ENCODE measurements around the gene WNT3.
"Not testable (repeated sequence)": the region's sequence is repeated elsewhere in the genome, so short reads cannot be mapped to it uniquely, and the experiment has no call there.

DNA sequence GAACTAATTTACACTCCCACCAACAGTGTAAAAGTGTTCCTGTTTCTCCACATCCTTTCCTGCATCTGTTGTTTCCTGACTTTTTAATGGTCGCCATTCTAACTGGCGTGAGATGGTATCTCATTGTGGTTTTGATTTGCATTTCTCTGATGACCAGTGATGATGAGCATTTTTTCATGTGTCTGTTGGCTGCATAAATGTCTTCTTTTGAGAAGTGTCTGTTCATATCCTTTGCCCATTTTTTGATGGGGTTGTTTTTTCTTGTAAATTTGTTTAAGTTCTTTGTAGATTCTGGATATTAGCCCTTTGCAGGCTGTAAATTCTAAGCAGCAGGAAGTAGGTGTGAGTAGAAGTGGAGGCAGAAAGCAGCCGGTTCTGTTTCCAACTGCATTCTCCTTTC, 22.1 kb upstream of the WNT3 start:
- not testable (repeated sequence) for TF ChIP-seq EZH2phosphoT487 (IDR thresholded peaks at IDR 0.05; ENCODE audit: unreplicated experiment); JUNB (IDR thresholded peaks at IDR 0.05; ENCODE audit: unreplicated experiment); STAT1 (IDR thresholded peaks at IDR 0.05; ENCODE audit: unreplicated experiment); EZH2 (IDR thresholded peaks at IDR 0.05; ENCODE audit: low read depth, unreplicated experiment); POLR2AphosphoS5 (IDR thresholded peaks at IDR 0.05; ENCODE audit: low read depth); CREB1 (CRISPR knock-in tag; IDR thresholded peaks at IDR 0.05; ENCODE audit: low read depth); ZNF114 (CRISPR knock-in tag; IDR thresholded peaks at IDR 0.05)
- TF ChIP-seq, protein P1, sequence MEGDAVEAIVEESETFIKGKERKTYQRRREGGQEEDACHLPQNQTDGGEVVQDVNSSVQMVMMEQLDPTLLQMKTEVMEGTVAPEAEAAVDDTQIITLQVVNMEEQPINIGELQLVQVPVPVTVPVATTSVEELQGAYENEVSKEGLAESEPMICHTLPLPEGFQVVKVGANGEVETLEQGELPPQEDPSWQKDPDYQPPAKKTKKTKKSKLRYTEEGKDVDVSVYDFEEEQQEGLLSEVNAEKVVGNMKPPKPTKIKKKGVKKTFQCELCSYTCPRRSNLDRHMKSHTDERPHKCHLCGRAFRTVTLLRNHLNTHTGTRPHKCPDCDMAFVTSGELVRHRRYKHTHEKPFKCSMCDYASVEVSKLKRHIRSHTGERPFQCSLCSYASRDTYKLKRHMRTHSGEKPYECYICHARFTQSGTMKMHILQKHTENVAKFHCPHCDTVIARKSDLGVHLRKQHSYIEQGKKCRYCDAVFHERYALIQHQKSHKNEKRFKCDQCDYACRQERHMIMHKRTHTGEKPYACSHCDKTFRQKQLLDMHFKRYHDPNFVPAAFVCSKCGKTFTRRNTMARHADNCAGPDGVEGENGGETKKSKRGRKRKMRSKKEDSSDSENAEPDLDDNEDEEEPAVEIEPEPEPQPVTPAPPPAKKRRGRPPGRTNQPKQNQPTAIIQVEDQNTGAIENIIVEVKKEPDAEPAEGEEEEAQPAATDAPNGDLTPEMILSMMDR (conservative IDR thresholded peaks at IDR 0.05; ENCODE audit: low read depth in 2 of 2) = not testable (repeated sequence)
- TF ChIP-seq, protein P2, sequence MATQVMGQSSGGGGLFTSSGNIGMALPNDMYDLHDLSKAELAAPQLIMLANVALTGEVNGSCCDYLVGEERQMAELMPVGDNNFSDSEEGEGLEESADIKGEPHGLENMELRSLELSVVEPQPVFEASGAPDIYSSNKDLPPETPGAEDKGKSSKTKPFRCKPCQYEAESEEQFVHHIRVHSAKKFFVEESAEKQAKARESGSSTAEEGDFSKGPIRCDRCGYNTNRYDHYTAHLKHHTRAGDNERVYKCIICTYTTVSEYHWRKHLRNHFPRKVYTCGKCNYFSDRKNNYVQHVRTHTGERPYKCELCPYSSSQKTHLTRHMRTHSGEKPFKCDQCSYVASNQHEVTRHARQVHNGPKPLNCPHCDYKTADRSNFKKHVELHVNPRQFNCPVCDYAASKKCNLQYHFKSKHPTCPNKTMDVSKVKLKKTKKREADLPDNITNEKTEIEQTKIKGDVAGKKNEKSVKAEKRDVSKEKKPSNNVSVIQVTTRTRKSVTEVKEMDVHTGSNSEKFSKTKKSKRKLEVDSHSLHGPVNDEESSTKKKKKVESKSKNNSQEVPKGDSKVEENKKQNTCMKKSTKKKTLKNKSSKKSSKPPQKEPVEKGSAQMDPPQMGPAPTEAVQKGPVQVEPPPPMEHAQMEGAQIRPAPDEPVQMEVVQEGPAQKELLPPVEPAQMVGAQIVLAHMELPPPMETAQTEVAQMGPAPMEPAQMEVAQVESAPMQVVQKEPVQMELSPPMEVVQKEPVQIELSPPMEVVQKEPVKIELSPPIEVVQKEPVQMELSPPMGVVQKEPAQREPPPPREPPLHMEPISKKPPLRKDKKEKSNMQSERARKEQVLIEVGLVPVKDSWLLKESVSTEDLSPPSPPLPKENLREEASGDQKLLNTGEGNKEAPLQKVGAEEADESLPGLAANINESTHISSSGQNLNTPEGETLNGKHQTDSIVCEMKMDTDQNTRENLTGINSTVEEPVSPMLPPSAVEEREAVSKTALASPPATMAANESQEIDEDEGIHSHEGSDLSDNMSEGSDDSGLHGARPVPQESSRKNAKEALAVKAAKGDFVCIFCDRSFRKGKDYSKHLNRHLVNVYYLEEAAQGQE (IDR thresholded peaks at IDR 0.05; ENCODE audit: unreplicated experiment) = not testable (repeated sequence)
